H1 (cell line): ENCODE data around the gene CMIP. TPM values are rescaled to one million over a fixed set of nuclear protein-coding genes. Genes with fewer than 3 reads are reported as not detected.

Experiments
- CTCF ChIA-PET: fragments of 300-600 bp; sonication (Branson Sonifier 250); formaldehyde crosslinking; loops from one replicate; lab custom pipeline; 2021; ENCODE audit not compliant: partially characterized antibody; lab: Charles Lee
- POLR2A ChIA-PET: fragments of 300-600 bp; sonication (Branson Sonifier 250); formaldehyde crosslinking; loops from one replicate; lab custom pipeline; 2021; ENCODE audit warnings: inconsistent platforms; ENCODE audit not compliant: partially characterized antibody; lab: Charles Lee
- DNase-seq, 2 experiments: peaks; one replicate each; pipeline versions ENCODE4 v3.0.0 to v3.0.0-alpha.2; 2010 to 2022; ENCODE audit warnings: low spot score in 2 of 2, low read depth in 1 of 2, mixed read lengths in 1 of 2
- FAIRE-seq: peaks from 2 replicates; lab custom pipeline; 2011; peaks lifted over from hg19 to GRCh38; lab: Jason Lieb, UNC
- H2AFZ ChIP-seq: 2 replicates; pipeline ENCODE4 v1.8.1; 2012; ENCODE audit warnings: low read length, inconsistent platforms
- H2AK5ac ChIP-seq: 2 replicates; pipeline ENCODE4 v1.6.1; 2013; ENCODE audit warnings: low read depth, low read length
- H2BK120ac ChIP-seq: replicated peaks from 2 replicates; pipeline ENCODE3; 2013; ENCODE audit warnings: low read depth, low read length, inconsistent platforms
- H2BK12ac ChIP-seq: 2 replicates; pipeline ENCODE4 v1.6.1; 2013; ENCODE audit warnings: low read depth, low read length
- H2BK15ac ChIP-seq: 2 replicates; pipeline ENCODE4 v1.6.1; 2013; ENCODE audit warnings: low read length
- H2BK20ac ChIP-seq: 2 replicates; pipeline ENCODE4 v1.6.1; 2013; ENCODE audit warnings: low read length
- H2BK5ac ChIP-seq: 2 replicates; pipeline ENCODE4 v1.6.1; 2013; ENCODE audit warnings: low read depth, low read length
- H3K14ac ChIP-seq: 2 replicates; pipeline ENCODE4 v1.6.1; 2013; ENCODE audit warnings: inconsistent platforms; ENCODE audit not compliant: insufficient read length
- H3K18ac ChIP-seq: 2 replicates; pipeline ENCODE4 v1.6.1; 2013; ENCODE audit warnings: low read length; ENCODE audit errors: extremely low read depth
- H3K23ac ChIP-seq: 2 replicates; pipeline ENCODE4 v1.6.1; 2013; ENCODE audit warnings: inconsistent platforms; ENCODE audit not compliant: insufficient read length
- H3K23me2 ChIP-seq: 2 replicates; pipeline ENCODE4 v1.6.1; 2013; ENCODE audit warnings: low read depth, low read length
- H3K27ac ChIP-seq: 2 replicates; pipeline ENCODE4 v1.6.1; 2011; ENCODE audit warnings: low read depth, low read length, inconsistent platforms
- H3K27me3 ChIP-seq, 4 experiments: replicated peaks in 1 of 4; 1 replicate in 1 of 4; 2 replicates in 3 of 4; pipeline versions ENCODE4 v1.6.1 to v1.8.1; 2011 to 2013; ENCODE audit warnings: low read length in 3 of 4, mild to moderate bottlenecking in 3 of 4, inconsistent platforms in 2 of 4, mixed read lengths in 2 of 4, moderate library complexity in 1 of 4; ENCODE audit not compliant: control insufficient read depth in 3 of 4, insufficient read depth in 3 of 4; ENCODE audit errors: extremely low read depth in 1 of 4
- H3K36me3 ChIP-seq, 4 experiments: 2 replicates each; pipeline versions ENCODE4 v1.6.1 to v1.8.1; 2011 to 2013; ENCODE audit warnings: mild to moderate bottlenecking in 4 of 4, low read length in 3 of 4, moderate library complexity in 2 of 4, control low read depth in 1 of 4, inconsistent platforms in 1 of 4; ENCODE audit not compliant: insufficient read depth in 4 of 4, control insufficient read depth in 2 of 4
- H3K4ac ChIP-seq: replicated peaks from 2 replicates; pipeline ENCODE3; 2013; ENCODE audit warnings: low read length, low read depth, mixed read lengths, inconsistent platforms; ENCODE audit not compliant: insufficient read length
- H3K4me1 ChIP-seq, 4 experiments: replicated peaks in 1 of 4; 1 replicate in 1 of 4; 2 replicates in 3 of 4; pipeline versions ENCODE4 v1.6.1 to v1.8.1; 2011 to 2013; ENCODE audit warnings: low read length in 3 of 4, inconsistent platforms in 2 of 4, mixed read lengths in 1 of 4; ENCODE audit not compliant: insufficient read depth in 4 of 4, control insufficient read depth in 3 of 4
- H3K4me2 ChIP-seq, 2 experiments: 2 replicates each; pipeline versions ENCODE4 v1.6.1 to v1.8.1; 2011 to 2013; ENCODE audit warnings: low read depth in 2 of 2, low read length in 2 of 2, control low read depth in 1 of 2, inconsistent platforms in 1 of 2, mild to moderate bottlenecking in 1 of 2; ENCODE audit not compliant: insufficient read depth in 1 of 2
- H3K4me3 ChIP-seq, 4 experiments: fragments of 200-600, 300-600 bp in 1 of 4; sonication (generic), shearing (Covaris generic), sonication (Bioruptor Twin) in 1 of 4; 2 replicates each; pipeline versions ENCODE4 v1.5.1 to v1.8.1; 2011 to 2016; ENCODE audit warnings: low read length in 4 of 4, low read depth in 3 of 4, control low read depth in 2 of 4, inconsistent platforms in 2 of 4, mild to moderate bottlenecking in 2 of 4, mixed read lengths in 1 of 4, moderate library complexity in 1 of 4; ENCODE audit not compliant: insufficient read depth in 2 of 4; ENCODE audit errors: extremely low read depth in 1 of 4
- H3K56ac ChIP-seq: replicated peaks from 2 replicates; pipeline ENCODE3; 2013; ENCODE audit warnings: low read depth, mild to moderate bottlenecking, mixed read lengths, low read length, inconsistent platforms; ENCODE audit not compliant: insufficient read length
- H3K79me1 ChIP-seq: 2 replicates; pipeline ENCODE4 v1.6.1; 2013; ENCODE audit warnings: low read depth, low read length, control low read depth
- H3K79me2 ChIP-seq, 2 experiments: 2 replicates each; pipeline versions ENCODE4 v1.6.1 to v1.8.1; 2012 to 2013; ENCODE audit warnings: low read length in 2 of 2, mild to moderate bottlenecking in 2 of 2, inconsistent platforms in 1 of 2; ENCODE audit not compliant: insufficient read depth in 2 of 2, control insufficient read depth in 1 of 2
- H3K9ac ChIP-seq, 4 experiments: replicated peaks in 1 of 4; 1 replicate in 1 of 4; 2 replicates in 3 of 4; pipeline versions ENCODE4 v1.6.1 to v1.8.1; 2011 to 2013; ENCODE audit warnings: low read depth in 3 of 4, low read length in 3 of 4, control low read depth in 2 of 4, mild to moderate bottlenecking in 2 of 4, moderate library complexity in 2 of 4, inconsistent platforms in 1 of 4; ENCODE audit errors: extremely low read depth in 1 of 4
- H3K9me3 ChIP-seq, 2 experiments: 2 replicates each; pipeline versions ENCODE4 v1.6.1 to v1.8.1; 2012 to 2013; ENCODE audit warnings: mild to moderate bottlenecking in 2 of 2, moderate library complexity in 2 of 2, control low read depth in 1 of 2, inconsistent platforms in 1 of 2, low read depth in 1 of 2, low read length in 1 of 2, mixed read lengths in 1 of 2; ENCODE audit not compliant: insufficient read depth in 2 of 2
- H4K20me1 ChIP-seq, 2 experiments: replicated peaks in 1 of 2; 2 replicates each; pipeline versions ENCODE3 to v1.8.1; 2011 to 2013; ENCODE audit warnings: inconsistent platforms in 2 of 2, low read length in 2 of 2, mild to moderate bottlenecking in 1 of 2; ENCODE audit not compliant: insufficient read depth in 2 of 2, control insufficient read depth in 1 of 2
- H4K5ac ChIP-seq: 2 replicates; pipeline ENCODE4 v1.6.1; 2013; ENCODE audit warnings: low read length, low read depth, mixed read lengths, inconsistent platforms; ENCODE audit not compliant: insufficient read length
- H4K8ac ChIP-seq: 2 replicates; pipeline ENCODE4 v1.8.0; 2013; ENCODE audit warnings: mild to moderate bottlenecking, moderate library complexity, low read length, inconsistent platforms; ENCODE audit not compliant: insufficient read depth; ENCODE audit errors: extremely low read depth
- H4K91ac ChIP-seq: replicated peaks from 2 replicates; pipeline ENCODE3; 2013; ENCODE audit warnings: low read length, mixed read lengths, inconsistent platforms; ENCODE audit not compliant: insufficient read length
- ASH2L ChIP-seq: fragments of 200-600, 300-600 bp; sonication (generic); IDR thresholded peaks from one replicate; pipeline ENCODE4 v1.7.1; 2017; ENCODE audit warnings: low read length
- JUN ChIP-seq: IDR thresholded peaks from 2 replicates; pipeline ENCODE4 v1.6.1; 2011; ENCODE audit warnings: low read depth, mild to moderate bottlenecking, improper control_type of control experiment, low read length
- KDM1A ChIP-seq: fragments of 200-600, 300-600 bp; sonication (generic); IDR thresholded peaks from 2 replicates; pipeline ENCODE4 v1.7.1; 2016; ENCODE audit warnings: mild to moderate bottlenecking, low read length, borderline replicate concordance
- MAX ChIP-seq: IDR thresholded peaks from 2 replicates; pipeline ENCODE4 v1.6.1; 2012; ENCODE audit warnings: inconsistent platforms
- RFX5 ChIP-seq: IDR thresholded peaks from 2 replicates; pipeline ENCODE4 v1.6.1; 2011; ENCODE audit warnings: low read depth, low read length, improper control_type of control experiment, borderline replicate concordance
- SP1 ChIP-seq: IDR thresholded peaks from 2 replicates; pipeline ENCODE4 v1.6.1; 2011; ENCODE audit warnings: low read depth, low read length
- TEAD4 ChIP-seq: IDR thresholded peaks from 2 replicates; pipeline ENCODE4 v1.6.1; 2012; ENCODE audit warnings: low read depth, low read length, inconsistent platforms, mixed read lengths
- ZNF274 ChIP-seq: IDR thresholded peaks from 2 replicates; pipeline ENCODE4 v1.7.0; 2012; ENCODE audit warnings: low read length, borderline replicate concordance; ENCODE audit errors: extremely low read depth
- WGBS, 2 experiments: shearing (Covaris generic) in 1 of 2; methylation state at CpG; one replicate each; pipeline versions ENCODE4 v1.1.6 to v1.1.7; 2013 to 2015; ENCODE audit warnings: low lambda C conversion rate in 2 of 2, mixed read lengths in 2 of 2, inconsistent platforms in 1 of 2, low coverage in 1 of 2, missing lambda C conversion rate in 1 of 2; ENCODE audit not compliant: insufficient replicate concordance in 2 of 2, insufficient coverage in 1 of 2, insufficient read length in 1 of 2; ENCODE audit errors: extremely low coverage in 1 of 2, missing lambda C conversion rate in 1 of 2; 5-methylcytosine and 5-hydroxymethylcytosine counted together
- polyA plus RNA-seq, 7 experiments: library from polyadenylated mRNA; depleted of rRNA in 3 of 7; stranded (reverse) in 5 of 7; unstranded in 2 of 7; fragments of >200 nt in 5 of 7; fragments of 200-250 nt in 2 of 7; gene quantifications; 1 replicate in 5 of 7; 2 replicates in 1 of 7; 4 replicates in 1 of 7; pipeline versions ENCODE4 v1.2.1 to v1.2.3, GENCODE V29; 2011 to 2013; ENCODE audit warnings: missing spikeins in 2 of 7, mixed read lengths in 2 of 7
- total RNA-seq: library from RNA; stranded (reverse); fragmentation: NEBNext Ultra II Directional; extraction: Animal tissue kit (Norgen Biotek cat#: 25700); gene quantifications from 2 replicates; pipeline ENCODE4 v1.2.1, GENCODE V29; 2021

CMIP gene
- total and polyA plus RNA-seq, 2 of the 8 experiments (the other 6 are each of a cell fraction or from before 2014, with no cell fraction given): 7.9 to 53.2 TPM

DNA sequence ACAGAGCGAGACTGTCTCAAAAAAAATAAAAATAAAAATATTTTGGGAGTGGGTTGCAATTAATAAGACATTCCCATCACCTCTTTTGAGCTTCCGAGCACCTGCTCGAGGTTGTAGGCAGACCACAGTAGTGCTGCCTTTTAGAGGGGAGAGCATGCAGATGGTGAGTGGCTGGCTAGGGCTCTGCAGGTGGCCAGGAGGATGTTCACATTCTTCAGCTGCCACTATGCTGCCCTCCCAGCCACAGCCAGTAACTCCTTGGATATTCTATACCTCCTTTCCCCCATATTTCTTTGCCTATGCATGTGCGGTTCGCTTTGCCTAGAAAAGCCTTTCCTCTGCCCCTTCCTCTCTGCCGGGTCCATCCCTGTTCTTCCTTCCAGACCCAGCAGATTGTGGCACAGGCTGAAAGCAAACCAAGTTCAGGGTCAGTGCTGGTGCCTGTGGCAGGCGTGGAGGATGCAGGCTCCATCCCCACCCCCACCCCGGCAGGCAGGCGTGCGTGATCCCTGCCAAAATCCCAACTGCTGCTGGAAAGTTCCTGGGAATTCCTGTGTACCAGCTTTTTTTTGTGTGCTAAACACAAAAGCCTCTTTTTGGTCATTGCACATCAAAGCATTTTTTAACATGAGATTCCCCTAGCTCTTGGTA is 33.8 kb upstream of the CMIP start:
- FAIRE-seq: no peak

More for the DNA sequence above, 33.8 kb upstream of the CMIP start:
- Histone ChIP-seq H4K8ac (no peak overlapping the region), H3K4me1 (peaks cover 0 to 13% (median 5%) of the 10 kb centered on the region in 4 experiments; a peak in 6 of 7 replicates), H3K36me3 (no peaks in the 10 kb centered on the region), H3K4me3 (peak overlapping the region in 1 of 4 experiments; percentile 14; a peak in 1 of 8 replicates), H4K5ac (no peak overlapping the region)
- TF ChIP-seq ASH2L: peak; percentile 76
- TF ChIP-seq TEAD4: peak; percentile 34; the same call in 1 of the 2 replicates
- no peak for TF ChIP-seq ZNF274
- TF ChIP-seq KDM1A: no peak
- TF ChIP-seq JUN: no peak
- TF ChIP-seq RFX5: no peak
- 0 out of 2 replicates have a peak, but pooled peaks have one; percentile 13 for TF ChIP-seq MAX
- 0 out of 2 replicates have a peak, but pooled peaks have one; percentile 37 for TF ChIP-seq SP1
- TF ChIP-seq, all 59 proteins: peak for 4
- no peak for DNase-seq
- WGBS, 2 experiments: 64% methylated on average over 7 of the region's 10 CpGs; no CpG with 5 or more reads in 1 of the 2 experiments
- Histone ChIP-seq H2BK15ac (peak overlapping the region; percentile 19; the same call in 1 of the 2 replicates), H3K56ac (no peak overlapping the region), H3K23me2 (peaks cover 1% of the 10 kb centered on the region; the same call in 1 of the 2 replicates), H3K9me3 (no peaks in the 10 kb centered on the region), H2BK5ac (0 out of 2 replicates have a peak overlapping the region, but pooled peaks have one; percentile 49), H3K4ac (no peak overlapping the region), H2AK5ac (no peak overlapping the region), H3K14ac (no peak overlapping the region), H3K18ac (peak overlapping the region; percentile 42; the same call in 1 of the 2 replicates), H3K79me1 (no peaks in the 10 kb centered on the region), H3K27ac (no peak overlapping the region), H4K20me1 (no peaks in the 10 kb centered on the region), H2BK12ac (peak overlapping the region; percentile 87; the same call in 1 of the 2 replicates), H3K4me2 (peak overlapping the region; percentile 33 to 61; a peak in 3 of 4 replicates), H3K9ac (no peak overlapping the region; a peak in 2 of 7 replicates), H2BK120ac (no peak overlapping the region), H3K27me3 (no peaks in the 10 kb centered on the region), H4K91ac (peak overlapping the region; percentile 53), H3K79me2 (no peaks in the 10 kb centered on the region), H2AFZ (0 out of 2 replicates have a peak overlapping the region, but pooled peaks have one; percentile 1), H3K23ac (no peak overlapping the region), H2BK20ac (peak overlapping the region; percentile 61; the same call in 1 of the 2 replicates)
- CTCF ChIA-PET: interaction anchor here (0.9 to 1.9 kb wide), 8 partner anchors 16 to 319 kb away, joined by 3 to 6 read pairs (median 3); no protein-coding TSS in a partner anchor
- POLR2A ChIA-PET: interaction anchor here (0.7 to 2.2 kb wide), 2 partner anchors 187 to 319 kb away, joined by 4 to 7 read pairs; no protein-coding TSS in a partner anchor
